CD4-positive, CD25-positive, alpha-beta regulatory T cell (primary cell): Measurements from ENCODE around the gene HSPA12B. TPM values are rescaled to one million over a fixed set of nuclear protein-coding genes. Genes with fewer than 3 reads are reported as not detected.

ENCODE experiments used
- ATAC-seq, 2 donors: fragments of 150-1000 bp; cut with Tn5 transposase; one replicate each; pipeline ENCODE4 v1.10.0; 2021; ENCODE audit warnings: low read depth in 2 of 2, moderate number of reproducible peaks in 2 of 2, moderate library complexity in 1 of 2
- DNase-seq, 3 donors: peaks; one replicate each; pipeline versions ENCODE4 v3.0.0 to v3.0.0-alpha.2; 2012 to 2022; ENCODE audit warnings: mixed read lengths in 1 of 3
- H3K27ac ChIP-seq: one replicate; pipeline ENCODE4 v1.7.0; 2013; ENCODE audit warnings: mild to moderate bottlenecking, low read length; ENCODE audit not compliant: insufficient read depth, poor library complexity, severe bottlenecking
- H3K27me3 ChIP-seq: one replicate; pipeline ENCODE4 v1.7.0; 2013; ENCODE audit warnings: low read length; ENCODE audit not compliant: control insufficient read depth, insufficient read depth
- H3K36me3 ChIP-seq: one replicate; pipeline ENCODE4 v1.7.0; 2013; ENCODE audit warnings: mild to moderate bottlenecking, low read length, moderate library complexity; ENCODE audit not compliant: control insufficient read depth, insufficient read depth
- H3K4me1 ChIP-seq: 2 replicates; pipeline ENCODE4 v1.7.0; 2013; ENCODE audit warnings: mild to moderate bottlenecking, low read length; ENCODE audit not compliant: insufficient read depth, control insufficient read depth, poor library complexity, severe bottlenecking
- H3K4me3 ChIP-seq: one replicate; pipeline ENCODE4 v1.7.0; 2013; ENCODE audit warnings: low read depth, mild to moderate bottlenecking, low read length, moderate library complexity
- H3K9me3 ChIP-seq, 2 experiments: 1 replicate in 1 of 2; 2 replicates in 1 of 2; pipeline ENCODE4 v1.7.0; 2013; ENCODE audit warnings: low read length in 2 of 2, mild to moderate bottlenecking in 1 of 2, moderate library complexity in 1 of 2; ENCODE audit not compliant: control insufficient read depth in 2 of 2
- H3K27ac Mint-ChIP-seq, 3 donors: one replicate each; pipeline ENCODE4 v1.8.0; 2020 to 2022; ENCODE audit warnings: mild to moderate bottlenecking in 3 of 3, mixed read lengths in 3 of 3, moderate library complexity in 2 of 3
- H3K27me3 Mint-ChIP-seq: one replicate; pipeline ENCODE4 v1.8.0; 2022; ENCODE audit warnings: mild to moderate bottlenecking, mixed read lengths
- H3K36me3 Mint-ChIP-seq: one replicate; pipeline ENCODE4 v1.8.0; 2020; ENCODE audit warnings: mixed read lengths
- H3K4me1 Mint-ChIP-seq, 4 donors: one replicate each; pipeline ENCODE4 v1.8.0; 2020 to 2022; ENCODE audit warnings: mixed read lengths in 4 of 4, mild to moderate bottlenecking in 1 of 4
- H3K4me3 Mint-ChIP-seq, 4 donors: one replicate each; pipeline ENCODE4 v1.8.0; 2020 to 2022; ENCODE audit warnings: mild to moderate bottlenecking in 4 of 4, mixed read lengths in 4 of 4, moderate library complexity in 3 of 4
- H3K9me3 Mint-ChIP-seq, 7 donors: one replicate each; pipeline ENCODE4 v1.8.0; 2020 to 2022; ENCODE audit warnings: mixed read lengths in 7 of 7, mild to moderate bottlenecking in 3 of 7, moderate library complexity in 2 of 7
- polyA plus RNA-seq, 4 donors: library from polyadenylated mRNA; unstranded; fragments of 300-500 nt; fragmentation: Illumina TruSeq; gene quantifications; one replicate each; pipeline ENCODE4 v1.2.3, GENCODE V29; 2021
- total RNA-seq: library from RNA; stranded (reverse); gene quantifications from one replicate; pipeline ENCODE4 v1.2.3, GENCODE V29; 2022

The HSPA12B gene
- total and polyA plus RNA-seq, 5 donors from 2014 or later: 0.09 TPM; not detected in 4

DNA sequence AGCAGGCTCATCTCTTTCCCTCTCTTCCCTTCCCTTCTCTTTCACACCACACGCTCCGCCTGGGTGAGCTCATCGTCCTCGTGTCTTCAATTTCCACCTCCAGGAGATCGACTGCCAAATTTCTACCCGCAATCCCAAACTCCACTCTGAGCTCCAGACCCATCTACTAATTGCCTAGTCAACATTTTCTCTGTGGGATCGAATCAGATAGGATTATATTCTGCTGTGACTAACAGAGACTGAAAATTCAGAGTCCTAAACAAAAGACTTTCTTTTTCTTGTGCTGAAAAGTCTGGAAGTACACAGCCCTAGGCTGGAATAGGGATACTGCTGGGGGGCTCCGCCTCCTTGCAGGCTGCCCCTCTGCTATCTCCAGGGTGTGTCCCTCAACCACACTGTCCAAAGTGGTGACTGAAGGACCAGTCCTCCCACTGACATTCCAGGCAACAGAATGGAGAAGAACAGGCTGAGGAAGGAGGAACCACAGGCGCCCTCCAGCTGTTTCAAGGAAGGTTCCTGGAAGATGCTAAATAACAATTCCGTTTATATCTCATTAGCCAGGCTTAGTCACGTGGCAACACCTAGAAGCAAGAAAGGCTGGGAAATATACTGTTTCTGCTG lies 5.0 kb upstream of the HSPA12B start:
- H3K36me3 Mint-ChIP-seq: peaks cover 5% of the 10 kb centered on the region
- peaks cover 0 to 3% (median 0%) of the 10 kb centered on the region in 7 donors for H3K9me3 Mint-ChIP-seq
- H3K27ac Mint-ChIP-seq: no peak overlapping the region
- DNase-seq (no peak), ATAC-seq (no peak)
- Histone ChIP-seq H3K27ac (no peak overlapping the region), H3K36me3 (no peaks in the 10 kb centered on the region), H3K4me1 (no peaks in the 10 kb centered on the region), H3K9me3 (no peaks in the 10 kb centered on the region), H3K27me3 (peaks cover 2% of the 10 kb centered on the region), H3K4me3 (no peak overlapping the region)
- no peak overlapping the region for H3K4me3 Mint-ChIP-seq
- peaks cover 0 to 5% (median 0%) of the 10 kb centered on the region in 4 donors for H3K4me1 Mint-ChIP-seq
- H3K27me3 Mint-ChIP-seq: peaks cover 58% of the 10 kb centered on the region

DNA sequence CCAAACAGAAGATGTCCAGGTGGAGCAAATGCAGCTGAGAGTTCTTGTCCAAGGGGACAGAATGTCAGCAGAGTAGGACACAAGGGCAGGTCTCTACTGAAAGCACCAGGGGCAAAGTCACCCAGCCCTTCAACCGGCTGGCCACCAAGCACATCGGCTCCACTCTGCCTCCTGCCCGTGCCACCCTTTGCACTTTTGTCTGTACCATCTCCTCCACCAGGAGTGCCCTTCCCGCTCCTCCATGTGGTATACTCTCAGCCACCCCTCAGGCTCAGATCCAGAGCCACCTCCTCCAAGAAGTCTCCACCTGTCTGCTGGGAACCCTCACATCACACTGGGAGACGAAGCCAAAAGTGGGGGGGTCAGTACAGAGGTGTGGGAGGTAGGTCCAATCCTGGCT lies 4.1 kb upstream of the HSPA12B start:
- H3K27ac ChIP-seq: no peak overlapping the region
- H3K9me3 ChIP-seq: no peaks in the 10 kb centered on the region
- H3K4me1 ChIP-seq: no peaks in the 10 kb centered on the region
- no peak overlapping the region for H3K27ac Mint-ChIP-seq
- H3K36me3 Mint-ChIP-seq: peaks cover 5% of the 10 kb centered on the region
- H3K27me3 ChIP-seq: peaks cover 2% of the 10 kb centered on the region
- no peak overlapping the region for H3K4me3 Mint-ChIP-seq
- H3K4me1 Mint-ChIP-seq: peaks cover 0 to 5% (median 0%) of the 10 kb centered on the region in 4 donors
- no peak overlapping the region for H3K4me3 ChIP-seq
- H3K36me3 ChIP-seq: no peaks in the 10 kb centered on the region
- ATAC-seq (no peak), DNase-seq (no peak)
- peaks cover 0 to 3% (median 0%) of the 10 kb centered on the region in 7 donors for H3K9me3 Mint-ChIP-seq
- peaks cover 55% of the 10 kb centered on the region for H3K27me3 Mint-ChIP-seq

DNA sequence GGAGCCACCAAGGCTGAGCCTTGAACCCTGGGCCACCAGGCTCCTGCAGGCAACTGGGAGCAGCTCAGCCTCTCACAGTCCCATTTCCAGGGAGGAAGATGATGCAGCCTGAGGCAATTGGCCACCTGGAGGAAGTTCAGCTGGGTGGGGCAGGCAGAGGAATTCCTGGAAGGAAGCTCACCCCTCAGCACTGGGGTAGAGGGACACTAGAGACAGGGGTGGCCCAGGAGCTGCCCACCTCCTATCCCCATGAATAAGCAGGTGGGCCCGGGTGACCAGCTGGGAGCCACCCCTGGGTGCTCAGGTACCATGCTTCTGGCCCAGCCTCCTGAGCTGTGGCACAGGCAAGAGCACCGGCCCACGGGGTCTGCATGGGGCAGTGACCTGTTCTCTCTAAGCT lies 3.6 kb upstream of the HSPA12B start:
- H3K36me3 Mint-ChIP-seq: peaks cover 5% of the 10 kb centered on the region
- H3K9me3 ChIP-seq: no peaks in the 10 kb centered on the region
- no peaks in the 10 kb centered on the region for H3K4me1 ChIP-seq
- DNase-seq (no peak), ATAC-seq (no peak)
- no peak overlapping the region for H3K4me3 ChIP-seq
- no peak overlapping the region for H3K4me3 Mint-ChIP-seq
- peaks cover 56% of the 10 kb centered on the region for H3K27me3 Mint-ChIP-seq
- H3K27me3 ChIP-seq: peaks cover 2% of the 10 kb centered on the region
- peaks cover 0 to 5% (median 0%) of the 10 kb centered on the region in 4 donors for H3K4me1 Mint-ChIP-seq
- H3K36me3 ChIP-seq: no peaks in the 10 kb centered on the region
- H3K9me3 Mint-ChIP-seq: peaks cover 0 to 3% (median 0%) of the 10 kb centered on the region in 7 donors
- H3K27ac Mint-ChIP-seq: no peak overlapping the region
- no peak overlapping the region for H3K27ac ChIP-seq

DNA sequence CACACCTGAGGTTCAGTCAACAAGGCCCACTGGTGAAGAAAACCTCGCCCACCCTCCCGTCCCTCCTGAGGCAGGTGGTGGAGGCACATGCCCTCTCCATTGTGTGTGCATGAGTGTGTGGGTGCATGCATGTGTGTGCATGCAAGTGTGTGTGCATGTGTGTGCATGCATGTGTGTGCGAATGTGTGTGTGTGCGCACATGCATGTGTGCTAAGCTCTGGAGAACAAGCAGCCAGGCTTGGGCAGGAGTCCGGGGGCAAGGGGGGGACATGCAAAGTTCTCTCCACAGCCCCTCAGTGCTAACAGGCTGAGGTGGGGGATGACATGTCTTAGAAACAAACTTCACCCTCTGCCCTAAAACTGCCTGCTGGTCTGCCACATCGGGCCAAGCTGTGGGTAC lies 3.1 kb upstream of the HSPA12B start:
- no peaks in the 10 kb centered on the region for H3K9me3 ChIP-seq
- H3K36me3 Mint-ChIP-seq: peaks cover 5% of the 10 kb centered on the region
- ATAC-seq (no peak), DNase-seq (no peak)
- peaks cover 0 to 5% (median 0%) of the 10 kb centered on the region in 4 donors for H3K4me1 Mint-ChIP-seq
- no peak overlapping the region for H3K4me3 ChIP-seq
- H3K27me3 ChIP-seq: peaks cover 2% of the 10 kb centered on the region
- H3K27ac Mint-ChIP-seq: no peak overlapping the region
- H3K4me3 Mint-ChIP-seq: no peak overlapping the region
- peaks cover 53% of the 10 kb centered on the region for H3K27me3 Mint-ChIP-seq
- H3K9me3 Mint-ChIP-seq: peaks cover 0 to 3% (median 0%) of the 10 kb centered on the region in 7 donors
- H3K36me3 ChIP-seq: no peaks in the 10 kb centered on the region
- no peak overlapping the region for H3K27ac ChIP-seq
- H3K4me1 ChIP-seq: no peaks in the 10 kb centered on the region

DNA sequence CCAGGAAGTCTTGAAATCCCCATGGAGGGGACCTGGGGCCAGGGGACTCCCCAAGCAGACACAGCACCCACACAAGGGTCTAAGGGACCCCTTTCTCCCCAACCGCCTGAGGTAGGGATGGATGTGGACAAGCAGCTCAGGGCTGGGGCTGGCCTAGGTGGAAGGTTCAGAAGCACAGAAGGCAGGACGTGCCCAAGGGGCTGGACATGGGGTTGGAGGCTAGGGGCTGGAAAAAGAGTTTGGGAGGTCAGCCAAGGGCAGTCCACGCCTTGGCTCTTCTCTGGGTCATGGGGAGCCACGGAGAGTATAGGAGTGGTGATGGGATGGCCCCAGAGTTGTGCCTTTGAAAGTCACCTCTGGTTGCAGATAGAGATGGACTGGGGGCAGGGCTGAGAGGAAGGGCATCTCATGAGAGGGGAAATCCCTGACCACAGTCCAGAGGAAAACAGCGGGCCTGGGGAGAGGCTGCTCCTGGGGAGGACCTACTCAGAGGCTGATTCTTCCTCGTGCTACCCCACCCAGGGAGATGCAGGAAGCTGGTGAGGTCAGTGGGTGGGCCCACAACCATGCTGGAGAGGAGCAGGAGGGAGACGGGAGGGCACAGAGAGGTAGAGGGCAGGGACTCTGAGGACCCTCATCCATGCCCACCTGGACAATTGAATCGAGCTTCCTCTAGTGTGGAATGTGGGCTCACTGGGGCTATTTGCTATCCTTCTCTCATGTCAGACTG lies 2.5 kb upstream of the HSPA12B start:
- peaks cover 2% of the 10 kb centered on the region for H3K27me3 ChIP-seq
- H3K4me1 ChIP-seq: no peaks in the 10 kb centered on the region
- H3K9me3 ChIP-seq: no peaks in the 10 kb centered on the region
- no peaks in the 10 kb centered on the region for H3K36me3 ChIP-seq
- no peak overlapping the region for H3K4me3 ChIP-seq
- no peak for ATAC-seq
- no peak overlapping the region for H3K27ac Mint-ChIP-seq
- peaks cover 5% of the 10 kb centered on the region for H3K36me3 Mint-ChIP-seq
- H3K27me3 Mint-ChIP-seq: peaks cover 53% of the 10 kb centered on the region
- peaks cover 0 to 3% (median 0%) of the 10 kb centered on the region in 7 donors for H3K9me3 Mint-ChIP-seq
- H3K4me3 Mint-ChIP-seq: no peak overlapping the region
- H3K27ac ChIP-seq: no peak overlapping the region
- H3K4me1 Mint-ChIP-seq: peaks cover 0 to 5% (median 0%) of the 10 kb centered on the region in 4 donors
- DNase-seq: no peak

DNA sequence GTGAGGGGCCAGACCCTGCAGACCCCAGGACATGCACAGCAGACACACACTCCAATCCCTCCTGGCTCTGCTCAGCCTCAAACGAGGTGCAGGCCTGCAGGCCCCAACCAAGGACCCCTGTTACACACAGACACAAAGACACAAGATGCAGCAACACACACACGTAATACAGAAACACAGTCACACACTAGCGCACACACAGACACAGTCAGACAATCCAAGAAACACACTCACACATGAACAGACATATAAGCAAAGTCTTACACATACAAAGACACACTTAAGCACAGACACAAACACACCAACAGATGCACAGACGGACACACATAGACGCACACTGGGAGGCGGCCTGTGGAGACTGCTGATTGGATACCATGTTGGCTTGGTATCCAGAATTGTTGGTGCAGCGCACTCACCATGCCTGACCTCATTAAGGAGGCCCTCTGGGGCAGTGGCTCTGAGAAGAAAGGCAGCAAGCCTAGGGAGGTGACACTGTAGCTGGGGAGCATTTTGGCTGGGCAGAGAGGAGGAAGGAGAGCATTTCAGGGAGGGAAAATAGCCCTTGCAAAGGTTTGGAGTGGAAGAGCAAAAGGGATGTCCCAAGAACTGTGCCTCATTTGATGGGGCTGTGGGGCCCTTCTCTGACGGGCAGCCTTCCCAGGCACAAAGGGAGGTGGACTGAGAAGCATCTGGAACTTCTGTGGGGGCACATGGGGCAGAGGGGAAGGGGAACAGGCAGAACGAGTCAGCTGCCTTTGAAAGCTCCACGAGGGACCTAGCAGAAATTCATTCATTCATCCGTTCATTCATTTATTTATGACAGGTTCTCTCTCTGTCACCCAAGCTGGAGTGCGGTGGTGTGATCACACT lies 1.4 kb upstream of the HSPA12B start:
- peaks cover 57% of the 10 kb centered on the region for H3K27me3 Mint-ChIP-seq

DNA sequence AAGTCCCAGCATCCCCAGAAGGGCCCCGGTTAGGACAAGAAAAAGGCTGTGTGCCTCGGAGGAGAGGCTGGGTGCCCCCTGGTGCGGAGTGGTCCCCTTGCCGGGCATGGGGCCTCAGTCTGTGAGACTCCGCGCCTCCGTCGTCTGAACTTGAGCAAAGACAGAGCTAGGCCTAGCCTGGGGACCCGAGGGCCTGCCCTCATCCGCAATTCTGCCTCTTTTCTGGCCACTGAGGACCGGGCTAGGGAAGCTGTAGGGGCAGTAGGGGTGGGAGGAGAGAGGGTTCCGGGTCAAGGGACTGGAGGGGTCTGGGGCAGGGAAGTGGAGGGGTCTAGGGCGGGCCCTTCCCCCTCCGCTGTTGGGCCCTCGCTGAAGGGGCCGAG lies 550 bp upstream of the HSPA12B start:
- DNase-seq (no peak), ATAC-seq (no peak)
- peaks cover 0 to 5% (median 0%) of the 10 kb centered on the region in 4 donors for H3K4me1 Mint-ChIP-seq
- H3K4me3 Mint-ChIP-seq: no peak overlapping the region
- H3K36me3 Mint-ChIP-seq: peaks cover 5% of the 10 kb centered on the region
- peaks cover 0 to 3% (median 0%) of the 10 kb centered on the region in 7 donors for H3K9me3 Mint-ChIP-seq
- H3K27me3 Mint-ChIP-seq: peaks cover 57% of the 10 kb centered on the region
- H3K4me1 ChIP-seq: no peaks in the 10 kb centered on the region
- no peaks in the 10 kb centered on the region for H3K9me3 ChIP-seq
- no peak overlapping the region for H3K4me3 ChIP-seq
- peaks cover 4% of the 10 kb centered on the region for H3K27me3 ChIP-seq
- H3K27ac ChIP-seq: no peak overlapping the region
- H3K36me3 ChIP-seq: no peaks in the 10 kb centered on the region
- H3K27ac Mint-ChIP-seq: no peak overlapping the region

More for the DNA sequence above, 1.4 kb upstream of the HSPA12B start:
- H3K9me3 Mint-ChIP-seq: peaks cover 0 to 3% (median 0%) of the 10 kb centered on the region in 7 donors
- no peak for DNase-seq
- H3K4me1 ChIP-seq: no peaks in the 10 kb centered on the region
- H3K27me3 ChIP-seq: peaks cover 4% of the 10 kb centered on the region
- H3K4me3 ChIP-seq: no peak overlapping the region
- H3K4me1 Mint-ChIP-seq: peaks cover 0 to 5% (median 0%) of the 10 kb centered on the region in 4 donors
- no peaks in the 10 kb centered on the region for H3K36me3 ChIP-seq
- no peaks in the 10 kb centered on the region for H3K9me3 ChIP-seq
- no peak overlapping the region for H3K27ac ChIP-seq
- no peak overlapping the region for H3K27ac Mint-ChIP-seq
- no peak for ATAC-seq
- no peak overlapping the region for H3K4me3 Mint-ChIP-seq
- H3K36me3 Mint-ChIP-seq: peaks cover 5% of the 10 kb centered on the region
